HEK293 (cell line): ENCODE data around the gene TMEM151B.
A peak's percentile ranks its signal among the peaks of the same experiment; 100 is the strongest.

ENCODE experiments used
- CTCF ChIA-PET: fragments of 350-600 bp; formaldehyde crosslinking; extraction: SDS; loops from one replicate; lab custom pipeline; 2021; ENCODE audit warnings: antibody characterized with exemption; lab: Yijun Ruan, JAX
- POLR2A ChIA-PET: fragments of 300-600 bp; formaldehyde crosslinking; extraction: SDS; loops from one replicate; lab custom pipeline; 2020; ENCODE audit warnings: antibody characterized with exemption, inconsistent platforms; lab: Yijun Ruan, JAX
- H3K27ac ChIP-seq: fragments of 200-500 bp; sonication (Bioruptor generic); 2 replicates; pipeline ENCODE4 v1.5.1; 2014; ENCODE audit warnings: low read depth, low read length, control low read depth, inconsistent platforms; ENCODE audit errors: extremely low read depth
- H3K36me3 ChIP-seq, 2 experiments: fragments of 200-500 bp in 1 of 2; sonication (Bioruptor generic) in 1 of 2; 1 replicate in 1 of 2; 2 replicates in 1 of 2; pipeline ENCODE4 v1.5.1; 2014 to 2017; ENCODE audit warnings: inconsistent platforms in 2 of 2, low read length in 2 of 2; ENCODE audit not compliant: control insufficient read depth in 2 of 2, insufficient read depth in 1 of 2
- H3K4me1 ChIP-seq: fragments of 200-500 bp; sonication (Bioruptor generic); 2 replicates; pipeline ENCODE4 v1.5.1; 2014; ENCODE audit warnings: mild to moderate bottlenecking, low read length, inconsistent platforms; ENCODE audit not compliant: control insufficient read depth, insufficient read depth
- H3K4me3 ChIP-seq: 2 replicates; pipeline ENCODE4 v1.5.1; 2011; ENCODE audit warnings: low read depth, mild to moderate bottlenecking, control low read depth, low read length, moderate library complexity
- H3K9me3 ChIP-seq: fragments of 200-500 bp; sonication (Bioruptor generic); 2 replicates; pipeline ENCODE4 v1.5.1; 2014; ENCODE audit warnings: low read depth, low read length, inconsistent platforms; ENCODE audit not compliant: control insufficient read depth, insufficient read depth
- MZF1 ChIP-seq: fragments of 450-650 bp; formaldehyde crosslinking; IDR thresholded peaks from 2 replicates; pipeline ENCODE4 v1.5.1; 2017; ENCODE audit warnings: missing biosample characterization, missing genetic modification characterization, borderline replicate concordance
- OVOL3 ChIP-seq: fragments of 450-650 bp; formaldehyde crosslinking; IDR thresholded peaks from 2 replicates; pipeline ENCODE4 v1.5.1; 2016; ENCODE audit warnings: missing biosample characterization, missing genetic modification characterization
- SCRT1 ChIP-seq: fragments of 450-650 bp; formaldehyde crosslinking; IDR thresholded peaks from 2 replicates; pipeline ENCODE4 v1.5.1; 2016; ENCODE audit warnings: missing biosample characterization, missing genetic modification characterization, borderline replicate concordance
- SP2 ChIP-seq: fragments of 450-650 bp; formaldehyde crosslinking; IDR thresholded peaks from 2 replicates; pipeline ENCODE4 v1.5.1; 2016; ENCODE audit warnings: missing biosample characterization, missing genetic modification characterization
- SP3 ChIP-seq: fragments of 450-650 bp; formaldehyde crosslinking; IDR thresholded peaks from 2 replicates; pipeline ENCODE4 v1.5.1; 2016; ENCODE audit warnings: missing biosample characterization, missing genetic modification characterization
- ZBTB17 ChIP-seq: fragments of 450-650 bp; formaldehyde crosslinking; IDR thresholded peaks from 2 replicates; pipeline ENCODE4 v1.5.1; 2016; ENCODE audit warnings: missing biosample characterization, missing genetic modification characterization
- ZBTB20 ChIP-seq: fragments of 450-650 bp; formaldehyde crosslinking; IDR thresholded peaks from 2 replicates; pipeline ENCODE4 v1.5.1; 2016; ENCODE audit warnings: missing biosample characterization, missing genetic modification characterization
- ZBTB44 ChIP-seq: fragments of 450-650 bp; IDR thresholded peaks from 2 replicates; pipeline ENCODE4 v1.5.1; 2018; ENCODE audit warnings: missing biosample characterization, mild to moderate bottlenecking, missing genetic modification characterization
- ZNF10 ChIP-seq: fragments of 450-650 bp; formaldehyde crosslinking; IDR thresholded peaks from 2 replicates; pipeline ENCODE4 v1.5.1; 2017; ENCODE audit warnings: missing biosample characterization, missing genetic modification characterization
- ZNF19 ChIP-seq: fragments of 450-650 bp; formaldehyde crosslinking; IDR thresholded peaks from 2 replicates; pipeline ENCODE4; 2016; ENCODE audit warnings: missing biosample characterization, missing genetic modification characterization, low read depth
- ZNF214 ChIP-seq: fragments of 450-650 bp; formaldehyde crosslinking; IDR thresholded peaks from 2 replicates; pipeline ENCODE4 v1.5.1; 2017; ENCODE audit warnings: missing biosample characterization, mild to moderate bottlenecking, missing genetic modification characterization, borderline replicate concordance
- ZNF26 ChIP-seq: fragments of 450-650 bp; formaldehyde crosslinking; IDR thresholded peaks from 2 replicates; pipeline ENCODE4 v1.5.1; 2016; ENCODE audit warnings: missing biosample characterization, missing genetic modification characterization
- ZNF335 ChIP-seq: fragments of 450-650 bp; formaldehyde crosslinking; conservative IDR thresholded peaks from 2 replicates; pipeline ENCODE4 v1.5.1; 2016; ENCODE audit warnings: missing biosample characterization, missing genetic modification characterization
- ZNF354C ChIP-seq: fragments of 450-650 bp; formaldehyde crosslinking; IDR thresholded peaks from 2 replicates; pipeline ENCODE4 v1.5.1; 2016; ENCODE audit warnings: missing biosample characterization, missing genetic modification characterization, low read depth, borderline replicate concordance
- ZNF37A ChIP-seq: fragments of 450-650 bp; IDR thresholded peaks from 2 replicates; pipeline ENCODE4 v1.5.1; 2018; ENCODE audit warnings: missing biosample characterization, missing genetic modification characterization
- ZNF398 ChIP-seq: fragments of 450-650 bp; formaldehyde crosslinking; IDR thresholded peaks from 2 replicates; pipeline ENCODE4 v1.5.1; 2017; ENCODE audit warnings: missing biosample characterization, missing genetic modification characterization
- ZNF600 ChIP-seq: fragments of 450-650 bp; formaldehyde crosslinking; IDR thresholded peaks from 2 replicates; pipeline ENCODE4 v1.5.1; 2016; ENCODE audit warnings: missing biosample characterization, missing genetic modification characterization
- ZNF623 ChIP-seq: fragments of 450-650 bp; formaldehyde crosslinking; IDR thresholded peaks from 2 replicates; pipeline ENCODE4 v1.5.1; 2016; ENCODE audit warnings: missing biosample characterization, missing genetic modification characterization
- ZNF626 ChIP-seq: fragments of 450-650 bp; sonication (Bioruptor Pico); formaldehyde crosslinking; IDR thresholded peaks from 2 replicates; pipeline ENCODE4 v1.5.1; 2018; ENCODE audit warnings: missing biosample characterization, missing genetic modification characterization, inconsistent platforms
- ZNF664 ChIP-seq: fragments of 450-650 bp; formaldehyde crosslinking; IDR thresholded peaks from 2 replicates; pipeline ENCODE4 v1.5.1; 2016; ENCODE audit warnings: missing biosample characterization, missing genetic modification characterization
- ZSCAN18 ChIP-seq: fragments of 450-650 bp; formaldehyde crosslinking; IDR thresholded peaks from 2 replicates; pipeline ENCODE4 v1.5.1; 2016; ENCODE audit warnings: missing biosample characterization, missing genetic modification characterization
- ZXDB ChIP-seq: fragments of 450-650 bp; formaldehyde crosslinking; IDR thresholded peaks from 2 replicates; pipeline ENCODE4 v1.5.1; 2016; ENCODE audit warnings: missing biosample characterization, missing genetic modification characterization
- TF ChIP-seq, protein P1 (sequence below): fragments of 450-650 bp; formaldehyde crosslinking; IDR thresholded peaks from 2 replicates; pipeline ENCODE4 v1.5.1; 2017; ENCODE audit warnings: missing biosample characterization, missing genetic modification characterization
- TF ChIP-seq, protein P2 (sequence below): fragments of 450-650 bp; formaldehyde crosslinking; IDR thresholded peaks from 2 replicates; pipeline ENCODE4 v1.5.1; 2016; ENCODE audit warnings: missing biosample characterization, missing genetic modification characterization, borderline replicate concordance

TMEM151B gene

GRCh38 chr6:44223319-44224028 is 46.8 kb upstream of the TMEM151B start, which contains the start of gene SLC29A1 (continued):
- TF ChIP-seq ZNF26 (no peak), MZF1 (peak; percentile 74)

DNA sequence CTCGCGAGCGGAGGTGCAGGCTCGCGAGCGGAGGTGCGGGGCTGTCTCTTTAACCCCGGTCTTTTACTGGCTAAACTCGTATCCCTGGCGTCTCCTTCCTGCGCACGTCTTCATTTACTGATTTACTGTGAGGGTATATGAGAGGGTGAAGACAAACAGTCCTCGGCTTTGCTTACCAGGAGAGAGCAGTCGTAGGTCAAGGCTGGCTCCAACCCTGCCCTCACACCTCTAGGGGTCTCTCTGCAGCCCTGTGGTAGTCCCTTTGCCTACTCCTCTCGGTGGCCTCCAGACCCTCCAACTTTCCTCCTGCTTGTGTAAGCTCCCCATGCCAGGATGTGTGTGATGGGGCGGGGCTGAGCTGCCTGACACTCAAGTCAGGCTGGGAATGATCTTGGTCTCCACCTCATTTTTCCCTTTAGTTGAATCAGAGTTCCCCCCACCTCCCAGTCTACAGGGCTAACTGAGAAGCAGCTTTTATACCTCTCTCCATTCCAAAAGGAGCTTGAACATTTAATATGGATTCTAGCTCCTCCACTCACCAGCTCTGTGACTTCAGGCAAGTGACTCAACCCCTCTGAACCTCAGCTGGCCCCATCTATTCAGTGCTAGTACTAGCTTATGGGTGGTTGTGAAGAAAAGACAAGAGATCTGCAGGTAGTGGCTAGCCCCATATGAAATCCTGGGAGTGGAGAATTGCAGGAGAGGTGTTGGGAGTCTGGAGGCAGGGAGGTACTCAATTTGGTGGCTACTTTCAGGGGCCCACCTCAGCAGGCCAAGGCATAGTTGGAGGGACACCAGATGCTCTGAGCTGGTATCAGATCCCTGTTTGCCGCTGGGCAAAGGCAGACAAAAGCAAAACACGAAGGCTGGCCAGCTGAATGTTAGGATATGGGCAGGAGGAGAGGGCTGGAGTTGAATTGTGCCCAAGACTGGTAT is 46.0 kb upstream of the TMEM151B start:
- H3K27ac ChIP-seq = peak overlapping the region; percentile 4; the same call in 1 of the 2 replicates
- peak overlapping the region; percentile 55 for H3K4me3 ChIP-seq
- H3K9me3 ChIP-seq = no peaks in the 10 kb centered on the region
- CTCF ChIA-PET = interaction anchor here (0.6 to 11.1 kb wide), 15 partner anchors 12 to 462 kb away, joined by 3 to 148 read pairs (median 4); partner anchors contain the start of genes HSP90AB1 and SLC35B2
- H3K36me3 ChIP-seq = peaks cover 0 to 10% of the 10 kb centered on the region in 2 experiments; a peak in 1 of 3 replicates
- peaks cover 24% of the 10 kb centered on the region for H3K4me1 ChIP-seq
- POLR2A ChIA-PET = interaction anchor here (0.6 to 5.7 kb wide), 16 partner anchors 10 to 595 kb away, joined by 3 to 90 read pairs (median 4); partner anchors contain the start of genes GTPBP2, HSP90AB1, MRPS18A and SLC35B2
- TF ChIP-seq SP3 (tag by site-specific recombination) (no peak), SP2 (tag by site-specific recombination) (peak; percentile 19), ZNF10 (tag by site-specific recombination) (no peak), ZNF335 (peak; percentile 67), ZNF626 (no peak), ZNF623 (tag by site-specific recombination) (no peak), ZXDB (tag by site-specific recombination) (no peak), ZNF214 (tag by site-specific recombination) (no peak), OVOL3 (no peak), ZSCAN18 (no peak), ZBTB20 (tag by site-specific recombination) (peak; percentile 47; the same call in 1 of the 2 replicates), ZNF398 (tag by site-specific recombination) (0 out of 2 replicates have a peak, but pooled peaks have one; percentile 3), ZBTB44 (no peak), ZNF37A (tag by site-specific recombination) (no peak), ZNF664 (tag by site-specific recombination) (0 out of 2 replicates have a peak, but pooled peaks have one; percentile 50), ZBTB17 (tag by site-specific recombination) (0 out of 2 replicates have a peak, but pooled peaks have one; percentile 19), ZNF354C (tag by site-specific recombination) (no peak), ZNF19 (no peak), SCRT1 (no peak), ZNF600 (tag by site-specific recombination) (peak; percentile 36; the same call in 1 of the 2 replicates)
- TF ChIP-seq, protein P1, sequence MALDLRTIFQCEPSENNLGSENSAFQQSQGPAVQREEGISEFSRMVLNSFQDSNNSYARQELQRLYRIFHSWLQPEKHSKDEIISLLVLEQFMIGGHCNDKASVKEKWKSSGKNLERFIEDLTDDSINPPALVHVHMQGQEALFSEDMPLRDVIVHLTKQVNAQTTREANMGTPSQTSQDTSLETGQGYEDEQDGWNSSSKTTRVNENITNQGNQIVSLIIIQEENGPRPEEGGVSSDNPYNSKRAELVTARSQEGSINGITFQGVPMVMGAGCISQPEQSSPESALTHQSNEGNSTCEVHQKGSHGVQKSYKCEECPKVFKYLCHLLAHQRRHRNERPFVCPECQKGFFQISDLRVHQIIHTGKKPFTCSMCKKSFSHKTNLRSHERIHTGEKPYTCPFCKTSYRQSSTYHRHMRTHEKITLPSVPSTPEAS (tag by site-specific recombination) = peak; percentile 42; the same call in 1 of the 2 replicates
- TF ChIP-seq, protein P2, sequence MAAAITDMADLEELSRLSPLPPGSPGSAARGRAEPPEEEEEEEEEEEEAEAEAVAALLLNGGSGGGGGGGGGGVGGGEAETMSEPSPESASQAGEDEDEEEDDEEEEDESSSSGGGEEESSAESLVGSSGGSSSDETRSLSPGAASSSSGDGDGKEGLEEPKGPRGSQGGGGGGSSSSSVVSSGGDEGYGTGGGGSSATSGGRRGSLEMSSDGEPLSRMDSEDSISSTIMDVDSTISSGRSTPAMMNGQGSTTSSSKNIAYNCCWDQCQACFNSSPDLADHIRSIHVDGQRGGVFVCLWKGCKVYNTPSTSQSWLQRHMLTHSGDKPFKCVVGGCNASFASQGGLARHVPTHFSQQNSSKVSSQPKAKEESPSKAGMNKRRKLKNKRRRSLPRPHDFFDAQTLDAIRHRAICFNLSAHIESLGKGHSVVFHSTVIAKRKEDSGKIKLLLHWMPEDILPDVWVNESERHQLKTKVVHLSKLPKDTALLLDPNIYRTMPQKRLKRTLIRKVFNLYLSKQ = no peak
